ENCODE results near the gene VEZT. TPM values are rescaled to one million over a fixed set of nuclear protein-coding genes. Genes with fewer than 3 reads are reported as not detected.
"Not testable (repeated sequence)": the region's sequence is repeated elsewhere in the genome, so short reads cannot be mapped to it uniquely, and the experiment has no call there.

The VEZT gene
- total RNA-seq, 1 donor from 2014 or later = 148 TPM

DNA sequence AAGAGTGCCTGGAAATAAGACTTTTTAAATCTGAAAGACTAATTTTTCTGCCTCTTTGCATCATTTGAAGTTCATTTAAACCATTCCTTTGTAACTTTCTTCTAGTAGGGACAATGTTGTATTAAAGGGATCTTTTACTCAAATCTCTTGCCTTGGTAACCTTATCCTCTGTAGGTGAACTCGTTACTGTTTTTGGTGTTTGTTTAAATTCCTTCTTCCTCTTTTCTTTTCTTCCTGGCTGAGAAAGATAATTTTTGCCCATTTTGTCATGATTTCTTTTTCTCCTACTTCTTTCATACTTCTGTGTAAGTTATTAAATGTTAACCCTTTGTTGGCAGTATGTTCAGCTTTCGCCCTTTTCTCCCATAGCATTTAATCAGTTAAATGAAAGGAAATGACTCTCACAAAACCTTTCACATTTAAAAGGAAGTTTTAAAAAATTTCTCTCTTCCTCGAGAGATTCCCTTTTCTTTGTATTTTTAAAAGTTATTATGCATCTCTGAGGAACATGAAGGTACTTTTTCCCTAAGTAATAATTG, 10.3 kb downstream of the VEZT start:
- no peaks in the 10 kb centered on the region for H3K9me3 Mint-ChIP-seq (ENCODE audit: unreplicated experiment)

DNA sequence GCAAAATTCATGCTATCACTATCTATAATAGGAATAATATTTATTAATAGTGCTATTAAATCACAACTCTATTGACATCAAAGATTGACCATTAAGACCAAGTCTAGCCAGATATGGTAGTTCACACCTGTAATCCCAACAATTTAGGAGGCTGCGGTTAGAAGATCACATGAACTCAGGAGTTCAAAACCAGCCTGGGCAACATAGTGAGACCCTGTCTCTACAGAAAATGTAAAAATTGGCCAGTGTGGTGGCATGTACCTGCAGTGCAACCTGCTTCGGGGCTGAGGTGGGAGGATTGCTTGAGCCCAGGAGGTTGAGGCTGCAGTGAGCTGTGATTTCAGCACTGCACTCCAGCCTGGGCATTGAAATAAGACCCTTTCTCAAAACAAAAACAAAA, 11.0 kb downstream of the VEZT start:
- Mint-ChIP-seq H3K36me3 (ENCODE audit: unreplicated experiment) (no peaks in the 10 kb centered on the region), H3K27me3 (ENCODE audit: unreplicated experiment) (no peaks in the 10 kb centered on the region), H3K27ac (ENCODE audit: unreplicated experiment) (peak overlapping the region; percentile 33), H3K4me3 (ENCODE audit: unreplicated experiment) (no peak overlapping the region), H3K9me3 (ENCODE audit: unreplicated experiment) (no peaks in the 10 kb centered on the region), H3K4me1 (ENCODE audit: low read depth, unreplicated experiment) (peaks cover 7% of the 10 kb centered on the region)
- TF ChIP-seq, protein P1, sequence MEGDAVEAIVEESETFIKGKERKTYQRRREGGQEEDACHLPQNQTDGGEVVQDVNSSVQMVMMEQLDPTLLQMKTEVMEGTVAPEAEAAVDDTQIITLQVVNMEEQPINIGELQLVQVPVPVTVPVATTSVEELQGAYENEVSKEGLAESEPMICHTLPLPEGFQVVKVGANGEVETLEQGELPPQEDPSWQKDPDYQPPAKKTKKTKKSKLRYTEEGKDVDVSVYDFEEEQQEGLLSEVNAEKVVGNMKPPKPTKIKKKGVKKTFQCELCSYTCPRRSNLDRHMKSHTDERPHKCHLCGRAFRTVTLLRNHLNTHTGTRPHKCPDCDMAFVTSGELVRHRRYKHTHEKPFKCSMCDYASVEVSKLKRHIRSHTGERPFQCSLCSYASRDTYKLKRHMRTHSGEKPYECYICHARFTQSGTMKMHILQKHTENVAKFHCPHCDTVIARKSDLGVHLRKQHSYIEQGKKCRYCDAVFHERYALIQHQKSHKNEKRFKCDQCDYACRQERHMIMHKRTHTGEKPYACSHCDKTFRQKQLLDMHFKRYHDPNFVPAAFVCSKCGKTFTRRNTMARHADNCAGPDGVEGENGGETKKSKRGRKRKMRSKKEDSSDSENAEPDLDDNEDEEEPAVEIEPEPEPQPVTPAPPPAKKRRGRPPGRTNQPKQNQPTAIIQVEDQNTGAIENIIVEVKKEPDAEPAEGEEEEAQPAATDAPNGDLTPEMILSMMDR (IDR thresholded peaks at IDR 0.05; ENCODE audit: partially characterized antibody, unreplicated experiment) = no peak
- DNase-seq = no peak

More for the DNA sequence above, 10.3 kb downstream of the VEZT start:
- H3K4me1 Mint-ChIP-seq (ENCODE audit: low read depth, unreplicated experiment) = peaks cover 7% of the 10 kb centered on the region
- H3K4me3 Mint-ChIP-seq (ENCODE audit: unreplicated experiment) = no peak overlapping the region
- DNase-seq = no peak
- H3K36me3 Mint-ChIP-seq (ENCODE audit: unreplicated experiment) = no peaks in the 10 kb centered on the region
- TF ChIP-seq, protein P1 (IDR thresholded peaks at IDR 0.05; ENCODE audit: partially characterized antibody, unreplicated experiment) = no peak
- no peaks in the 10 kb centered on the region for H3K27me3 Mint-ChIP-seq (ENCODE audit: unreplicated experiment)
- H3K27ac Mint-ChIP-seq (ENCODE audit: unreplicated experiment) = no peak overlapping the region

DNA sequence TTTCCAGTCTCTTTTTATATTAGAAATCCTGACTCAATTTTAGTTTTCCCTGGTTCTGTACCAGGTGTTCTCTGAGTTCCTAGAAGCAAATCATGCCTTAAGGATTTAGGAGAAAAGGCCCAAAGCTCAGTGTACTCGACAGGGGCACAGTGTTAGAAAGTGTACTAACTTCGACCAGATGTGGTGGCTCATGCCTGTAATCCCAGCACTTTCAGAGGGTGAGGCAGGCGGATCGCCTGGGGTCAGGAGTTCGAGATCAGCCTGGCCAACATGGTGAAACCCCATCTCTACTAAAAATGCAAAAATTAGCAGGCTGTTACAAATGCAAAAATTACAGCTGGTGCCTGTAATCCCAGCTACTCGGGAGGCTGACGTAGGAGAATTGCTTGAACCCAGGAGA, 12.0 kb downstream of the VEZT start:
- TF ChIP-seq, protein P1 (IDR thresholded peaks at IDR 0.05; ENCODE audit: partially characterized antibody, unreplicated experiment) = no peak
- no peaks in the 10 kb centered on the region for H3K36me3 Mint-ChIP-seq (ENCODE audit: unreplicated experiment)
- no peak overlapping the region for H3K4me3 Mint-ChIP-seq (ENCODE audit: unreplicated experiment)
- H3K27me3 Mint-ChIP-seq (ENCODE audit: unreplicated experiment) = no peaks in the 10 kb centered on the region
- no peak for DNase-seq
- peaks cover 7% of the 10 kb centered on the region for H3K4me1 Mint-ChIP-seq (ENCODE audit: low read depth, unreplicated experiment)
- H3K27ac Mint-ChIP-seq (ENCODE audit: unreplicated experiment) = no peak overlapping the region
- no peaks in the 10 kb centered on the region for H3K9me3 Mint-ChIP-seq (ENCODE audit: unreplicated experiment)

DNA sequence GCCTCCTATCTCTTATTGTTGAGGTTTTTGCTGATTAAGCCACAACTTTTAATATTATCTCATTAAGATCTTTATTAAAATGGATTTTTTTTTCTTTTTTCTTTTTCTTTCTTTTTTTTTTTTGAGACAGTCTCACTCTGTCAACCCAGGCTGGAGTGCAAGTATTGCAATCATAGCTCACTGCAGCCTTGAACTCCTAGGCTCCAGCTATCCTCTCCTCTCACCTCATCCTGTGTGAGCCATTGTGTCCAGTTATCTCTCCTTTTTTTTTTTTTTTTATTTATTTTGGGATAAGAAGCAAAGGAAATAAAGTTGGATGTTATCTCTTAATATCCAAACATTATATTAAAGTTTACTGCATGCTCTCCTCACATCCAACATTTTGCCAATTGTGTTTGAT, 12.7 kb downstream of the VEZT start:
- H3K27ac Mint-ChIP-seq (ENCODE audit: unreplicated experiment) = peak overlapping the region; percentile 46
- no peak for DNase-seq
- H3K9me3 Mint-ChIP-seq (ENCODE audit: unreplicated experiment) = no peaks in the 10 kb centered on the region
- TF ChIP-seq, protein P1 (IDR thresholded peaks at IDR 0.05; ENCODE audit: partially characterized antibody, unreplicated experiment) = no peak
- H3K4me3 Mint-ChIP-seq (ENCODE audit: unreplicated experiment) = no peak overlapping the region
- H3K36me3 Mint-ChIP-seq (ENCODE audit: unreplicated experiment) = no peaks in the 10 kb centered on the region
- H3K27me3 Mint-ChIP-seq (ENCODE audit: unreplicated experiment) = no peaks in the 10 kb centered on the region
- H3K4me1 Mint-ChIP-seq (ENCODE audit: low read depth, unreplicated experiment) = peaks cover 7% of the 10 kb centered on the region

DNA sequence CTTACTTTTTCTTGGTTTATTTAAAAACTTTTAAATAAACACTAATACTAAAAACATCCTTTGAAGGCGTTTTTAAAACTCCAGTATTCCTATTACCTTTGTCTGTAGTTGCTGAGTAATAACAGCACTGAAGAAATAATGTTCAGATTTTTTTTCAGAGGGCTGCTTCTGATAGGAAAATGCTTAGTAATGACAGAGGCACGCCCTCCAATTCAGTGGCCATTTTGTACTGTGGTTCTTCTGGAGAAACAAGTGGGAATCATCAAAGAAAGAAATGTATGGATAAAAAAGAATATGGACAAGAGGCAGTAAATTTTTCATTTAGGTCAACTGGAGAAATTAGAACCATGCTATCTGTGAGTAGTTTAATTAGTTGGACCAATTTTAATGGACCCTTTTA, 13.6 kb downstream of the VEZT start:
- Mint-ChIP-seq H3K4me1 (ENCODE audit: low read depth, unreplicated experiment) (peaks cover 7% of the 10 kb centered on the region), H3K27ac (ENCODE audit: unreplicated experiment) (peak overlapping the region; percentile 13), H3K9me3 (ENCODE audit: unreplicated experiment) (peaks cover under 1% of the 10 kb centered on the region), H3K27me3 (ENCODE audit: unreplicated experiment) (peaks cover under 1% of the 10 kb centered on the region), H3K36me3 (ENCODE audit: unreplicated experiment) (no peaks in the 10 kb centered on the region), H3K4me3 (ENCODE audit: unreplicated experiment) (peak overlapping the region; percentile 43)
- DNase-seq = no peak
- TF ChIP-seq, protein P1 (IDR thresholded peaks at IDR 0.05; ENCODE audit: partially characterized antibody, unreplicated experiment) = no peak

DNA sequence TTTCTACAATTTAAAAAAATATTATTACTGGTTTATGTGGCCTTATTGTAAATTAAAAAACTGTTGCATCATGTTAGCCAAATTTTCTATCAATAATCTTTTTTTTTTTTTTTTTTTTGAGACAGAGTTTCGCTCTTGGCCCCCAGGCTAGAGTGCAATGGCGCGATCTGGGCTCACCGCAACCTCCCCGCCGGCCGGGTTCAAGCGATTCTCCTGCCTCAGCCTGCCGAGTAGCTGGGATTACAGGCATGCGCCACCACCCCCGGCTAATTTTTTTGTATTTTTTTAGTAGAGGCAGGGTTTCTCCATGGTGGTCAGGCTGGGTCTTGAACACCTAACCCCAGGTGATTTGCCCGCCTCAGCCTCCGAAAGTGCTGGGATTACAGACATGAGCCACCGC, 16.6 kb downstream of the VEZT start:
- peaks cover 13% of the 10 kb centered on the region for H3K36me3 Mint-ChIP-seq (ENCODE audit: unreplicated experiment)
- not testable (repeated sequence) for H3K9me3 Mint-ChIP-seq (ENCODE audit: unreplicated experiment); DNase-seq; H3K4me3 Mint-ChIP-seq (ENCODE audit: unreplicated experiment); H3K27me3 Mint-ChIP-seq (ENCODE audit: unreplicated experiment); H3K4me1 Mint-ChIP-seq (ENCODE audit: low read depth, unreplicated experiment); H3K27ac Mint-ChIP-seq (ENCODE audit: unreplicated experiment)

DNA sequence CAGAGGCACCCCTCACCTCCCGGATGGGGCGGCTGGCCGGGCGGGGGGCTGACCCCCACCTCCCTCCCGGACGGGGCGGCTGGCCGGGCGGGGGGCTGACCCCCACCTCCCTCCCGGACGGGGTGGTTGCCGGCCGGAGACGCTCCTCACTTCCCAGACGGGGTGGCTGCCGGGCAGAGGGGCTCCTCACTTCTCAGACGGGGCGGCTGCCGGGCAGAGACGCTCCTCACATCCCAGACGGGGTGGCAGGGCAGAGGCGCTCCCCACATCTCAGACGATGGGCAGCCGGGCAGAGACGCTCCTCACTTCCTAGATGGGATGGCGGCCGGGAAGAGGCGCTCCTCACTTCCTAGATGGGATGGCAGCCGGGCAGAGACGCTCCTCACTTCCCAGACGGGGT, 18.0 kb downstream of the VEZT start:
- not testable (repeated sequence) for H3K27me3 Mint-ChIP-seq (ENCODE audit: unreplicated experiment); H3K9me3 Mint-ChIP-seq (ENCODE audit: unreplicated experiment); H3K4me3 Mint-ChIP-seq (ENCODE audit: unreplicated experiment); H3K27ac Mint-ChIP-seq (ENCODE audit: unreplicated experiment); DNase-seq
- H3K4me1 Mint-ChIP-seq (ENCODE audit: low read depth, unreplicated experiment) = peaks cover 14% of the 10 kb centered on the region
- H3K36me3 Mint-ChIP-seq (ENCODE audit: unreplicated experiment) = peaks cover 13% of the 10 kb centered on the region
